OCI-LY1 (cell line): Measurements from ENCODE around the gene NDUFA12.

Experiments
- H2AFZ ChIP-seq: fragments of 200-600 bp; sonication (generic), shearing (Covaris generic); 2 replicates; pipeline ENCODE4 v1.6.0; 2014; ENCODE audit warnings: antibody characterized with exemption, mild to moderate bottlenecking, low read length
- H3F3A ChIP-seq: fragments of 200-600 bp; sonication (generic), shearing (Covaris generic); 2 replicates; pipeline ENCODE4 v1.6.0; 2014; ENCODE audit warnings: mild to moderate bottlenecking, antibody characterized with exemption, low read length, moderate library complexity; ENCODE audit not compliant: insufficient read depth
- H3K27ac ChIP-seq: fragments of 200-600 bp; sonication (generic); 2 replicates; pipeline ENCODE4 v1.5.1; 2014; ENCODE audit warnings: low read length, mixed run types, mild to moderate bottlenecking, low read depth; ENCODE audit not compliant: poor library complexity, severe bottlenecking
- H3K27me3 ChIP-seq: fragments of 200-600 bp; sonication (generic); 2 replicates; pipeline ENCODE4 v1.6.0; 2014; ENCODE audit warnings: antibody characterized with exemption, mild to moderate bottlenecking, low read length, moderate library complexity; ENCODE audit not compliant: insufficient read depth
- H3K36me3 ChIP-seq: fragments of 200-600 bp; sonication (generic); 2 replicates; pipeline ENCODE4 v1.6.1; 2014; ENCODE audit warnings: mild to moderate bottlenecking, antibody characterized with exemption, low read length, moderate library complexity, mixed read lengths; ENCODE audit not compliant: insufficient read depth
- H3K4me1 ChIP-seq: fragments of 200-600 bp; sonication (generic); 2 replicates; pipeline ENCODE4 v1.5.1; 2014; ENCODE audit warnings: mild to moderate bottlenecking, low read length, moderate library complexity; ENCODE audit not compliant: insufficient read depth, severe bottlenecking
- H3K4me2 ChIP-seq: fragments of 200-600 bp; sonication (generic), shearing (Covaris generic); 2 replicates; pipeline ENCODE4 v1.6.1; 2014; ENCODE audit warnings: low read length
- H3K4me3 ChIP-seq: fragments of 200-600 bp; sonication (generic); 2 replicates; pipeline ENCODE4 v1.5.1; 2014; ENCODE audit warnings: low read length, low read depth, mild to moderate bottlenecking, mixed read lengths; ENCODE audit not compliant: poor library complexity, severe bottlenecking
- H3K79me2 ChIP-seq: fragments of 200-600 bp; shearing (Covaris generic); 2 replicates; pipeline ENCODE4 v1.6.1; 2016; ENCODE audit warnings: mixed run types, low read length, mixed read lengths; ENCODE audit not compliant: insufficient read depth
- H3K9ac ChIP-seq: fragments of 200-600 bp; sonication (generic), shearing (Covaris generic); 2 replicates; pipeline ENCODE4 v1.6.1; 2014; ENCODE audit warnings: mild to moderate bottlenecking, low read length, mixed read lengths
- H3K9me2 ChIP-seq: fragments of 200-600 bp; sonication (generic), shearing (Covaris generic); 2 replicates; pipeline ENCODE4 v1.6.1; 2014; ENCODE audit warnings: low read depth, mild to moderate bottlenecking, low read length, mixed read lengths
- H3K9me3 ChIP-seq: fragments of 200-600 bp; shearing (Covaris generic); 2 replicates; pipeline ENCODE4 v1.6.1; 2014; ENCODE audit warnings: low read length, mixed read lengths
- H4K20me1 ChIP-seq: fragments of 200-600 bp; sonication (generic), shearing (Covaris generic); 2 replicates; pipeline ENCODE4 v1.6.0; 2016; ENCODE audit warnings: mild to moderate bottlenecking, low read length; ENCODE audit not compliant: insufficient read depth
- EZH2 ChIP-seq: fragments of 200-600 bp; sonication (generic), shearing (Covaris generic); IDR thresholded peaks from 2 replicates; pipeline ENCODE4 v1.8.0; 2017; ENCODE audit warnings: borderline replicate concordance, mixed run types, mild to moderate bottlenecking, antibody characterized with exemption, low read length, moderate library complexity, mixed read lengths
- TF ChIP-seq, protein P1 (sequence below): fragments of 200-600 bp; sonication (generic), shearing (Covaris generic); IDR thresholded peaks from 2 replicates; pipeline ENCODE4 v1.5.1; 2017; ENCODE audit warnings: mild to moderate bottlenecking, antibody characterized with exemption, low read length, moderate library complexity, mixed read lengths

The NDUFA12 gene

DNA sequence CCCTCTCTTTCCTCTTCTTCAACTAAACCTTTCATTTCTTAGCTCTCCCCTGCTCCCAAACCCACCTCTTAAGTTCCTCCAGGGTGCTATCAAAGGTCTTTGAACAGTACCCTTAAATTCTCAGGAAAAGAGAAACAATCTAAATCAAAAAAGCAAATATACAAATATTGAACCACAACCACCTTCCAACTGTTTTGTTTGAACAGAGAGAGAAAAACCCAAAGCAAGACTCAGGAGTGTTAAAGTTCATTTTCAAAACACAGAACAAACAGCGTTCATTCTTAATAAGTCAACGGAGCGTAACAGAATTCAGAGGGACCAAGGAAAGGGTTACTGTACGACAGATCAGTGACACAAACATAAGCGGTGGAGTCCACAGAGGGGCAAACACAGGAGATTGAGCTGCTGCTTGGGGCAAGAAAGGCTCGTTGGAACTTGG is 73.3 kb downstream of the NDUFA12 start:
- H3K9me2 ChIP-seq = no peaks in the 10 kb centered on the region
- no peaks in the 10 kb centered on the region for H3K36me3 ChIP-seq
- no peaks in the 10 kb centered on the region for H3K9me3 ChIP-seq
- no peak for TF ChIP-seq EZH2
- TF ChIP-seq, protein P1, sequence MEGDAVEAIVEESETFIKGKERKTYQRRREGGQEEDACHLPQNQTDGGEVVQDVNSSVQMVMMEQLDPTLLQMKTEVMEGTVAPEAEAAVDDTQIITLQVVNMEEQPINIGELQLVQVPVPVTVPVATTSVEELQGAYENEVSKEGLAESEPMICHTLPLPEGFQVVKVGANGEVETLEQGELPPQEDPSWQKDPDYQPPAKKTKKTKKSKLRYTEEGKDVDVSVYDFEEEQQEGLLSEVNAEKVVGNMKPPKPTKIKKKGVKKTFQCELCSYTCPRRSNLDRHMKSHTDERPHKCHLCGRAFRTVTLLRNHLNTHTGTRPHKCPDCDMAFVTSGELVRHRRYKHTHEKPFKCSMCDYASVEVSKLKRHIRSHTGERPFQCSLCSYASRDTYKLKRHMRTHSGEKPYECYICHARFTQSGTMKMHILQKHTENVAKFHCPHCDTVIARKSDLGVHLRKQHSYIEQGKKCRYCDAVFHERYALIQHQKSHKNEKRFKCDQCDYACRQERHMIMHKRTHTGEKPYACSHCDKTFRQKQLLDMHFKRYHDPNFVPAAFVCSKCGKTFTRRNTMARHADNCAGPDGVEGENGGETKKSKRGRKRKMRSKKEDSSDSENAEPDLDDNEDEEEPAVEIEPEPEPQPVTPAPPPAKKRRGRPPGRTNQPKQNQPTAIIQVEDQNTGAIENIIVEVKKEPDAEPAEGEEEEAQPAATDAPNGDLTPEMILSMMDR = no peak
- no peak overlapping the region for H3K4me3 ChIP-seq
- no peaks in the 10 kb centered on the region for H3K4me1 ChIP-seq
- H3K4me2 ChIP-seq = no peak overlapping the region
- H3K27me3 ChIP-seq = no peaks in the 10 kb centered on the region
- H3K9ac ChIP-seq = no peak overlapping the region
- H3F3A ChIP-seq = no peaks in the 10 kb centered on the region
- H3K27ac ChIP-seq = no peak overlapping the region
- H3K79me2 ChIP-seq = no peaks in the 10 kb centered on the region
- no peaks in the 10 kb centered on the region for H4K20me1 ChIP-seq
- H2AFZ ChIP-seq = no peak overlapping the region

- TF ChIP-seq, protein P1 = no peak
- no peak overlapping the region for H3K27ac ChIP-seq
- H3K4me3 ChIP-seq = no peak overlapping the region
- no peaks in the 10 kb centered on the region for H3K36me3 ChIP-seq
- H3F3A ChIP-seq = no peaks in the 10 kb centered on the region
- no peak overlapping the region for H3K4me2 ChIP-seq
- H3K27me3 ChIP-seq = no peaks in the 10 kb centered on the region
- H2AFZ ChIP-seq = no peak overlapping the region
- H3K9me2 ChIP-seq = no peaks in the 10 kb centered on the region
- no peak overlapping the region for H3K9ac ChIP-seq
- H3K79me2 ChIP-seq = no peaks in the 10 kb centered on the region
- no peaks in the 10 kb centered on the region for H4K20me1 ChIP-seq
- no peaks in the 10 kb centered on the region for H3K9me3 ChIP-seq
- H3K4me1 ChIP-seq = no peaks in the 10 kb centered on the region
Measured at GRCh38 chr12:94929780-94930179, 73.7 kb downstream of the NDUFA12 start.

GRCh38 chr12:94925729-94926128 is 77.8 kb downstream of the NDUFA12 start:
- peaks cover 5% of the 10 kb centered on the region for H3K4me1 ChIP-seq
- H3K4me3 ChIP-seq = no peak overlapping the region
- no peak overlapping the region for H3K27ac ChIP-seq
- no peaks in the 10 kb centered on the region for H4K20me1 ChIP-seq
- H2AFZ ChIP-seq = no peak overlapping the region
- no peak overlapping the region for H3K9ac ChIP-seq
- TF ChIP-seq, protein P1 = no peak
- TF ChIP-seq EZH2 = no peak
- no peaks in the 10 kb centered on the region for H3K36me3 ChIP-seq
- no peak overlapping the region for H3K4me2 ChIP-seq
- H3K9me2 ChIP-seq = no peaks in the 10 kb centered on the region
- H3K27me3 ChIP-seq = no peaks in the 10 kb centered on the region
- H3K79me2 ChIP-seq = no peaks in the 10 kb centered on the region
- H3F3A ChIP-seq = no peaks in the 10 kb centered on the region
- H3K9me3 ChIP-seq = no peaks in the 10 kb centered on the region
